Uterus (tissue), 2 donors: Measurements from ENCODE around the gene MED12.

Experiments
- POLR2A ChIP-seq, 2 donors: fragments of 450-650 bp; IDR thresholded peaks; one replicate each; pipeline ENCODE4 v1.6.1; 2016; ENCODE audit warnings: antibody characterized with exemption in 2 of 2, mild to moderate bottlenecking in 1 of 2, moderate library complexity in 1 of 2
- TF ChIP-seq, protein P1 (sequence below), 4 experiments: fragments of 200-600 bp in 2 of 4; fragments of 450-650 bp in 2 of 4; sonication (generic) in 2 of 4; IDR thresholded peaks; one replicate each; pipeline ENCODE4 v1.5.1; 2016 to 2019; ENCODE audit warnings: antibody characterized with exemption in 4 of 4, mild to moderate bottlenecking in 2 of 4, moderate library complexity in 1 of 4

DNA sequence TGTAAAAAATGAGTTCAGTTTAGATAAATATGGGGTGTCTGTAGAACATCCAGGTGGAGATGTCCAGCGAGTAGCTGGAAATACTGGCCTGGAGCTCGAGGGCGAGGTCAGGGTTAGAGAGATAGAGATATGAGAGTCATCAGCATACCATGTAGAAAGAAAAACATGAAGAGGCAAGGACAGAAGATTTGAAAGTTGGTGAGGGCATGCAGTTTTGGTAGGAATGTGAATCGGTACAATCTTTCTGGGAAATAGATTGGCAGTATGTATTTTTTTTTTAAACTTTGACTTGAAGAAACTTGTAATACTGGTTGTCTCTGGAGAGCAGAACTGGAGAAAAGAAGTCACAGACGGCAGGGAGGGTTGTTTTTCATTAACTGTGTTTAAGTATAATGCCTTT is 47.9 kb upstream of the MED12 start:
- TF ChIP-seq, protein P1, sequence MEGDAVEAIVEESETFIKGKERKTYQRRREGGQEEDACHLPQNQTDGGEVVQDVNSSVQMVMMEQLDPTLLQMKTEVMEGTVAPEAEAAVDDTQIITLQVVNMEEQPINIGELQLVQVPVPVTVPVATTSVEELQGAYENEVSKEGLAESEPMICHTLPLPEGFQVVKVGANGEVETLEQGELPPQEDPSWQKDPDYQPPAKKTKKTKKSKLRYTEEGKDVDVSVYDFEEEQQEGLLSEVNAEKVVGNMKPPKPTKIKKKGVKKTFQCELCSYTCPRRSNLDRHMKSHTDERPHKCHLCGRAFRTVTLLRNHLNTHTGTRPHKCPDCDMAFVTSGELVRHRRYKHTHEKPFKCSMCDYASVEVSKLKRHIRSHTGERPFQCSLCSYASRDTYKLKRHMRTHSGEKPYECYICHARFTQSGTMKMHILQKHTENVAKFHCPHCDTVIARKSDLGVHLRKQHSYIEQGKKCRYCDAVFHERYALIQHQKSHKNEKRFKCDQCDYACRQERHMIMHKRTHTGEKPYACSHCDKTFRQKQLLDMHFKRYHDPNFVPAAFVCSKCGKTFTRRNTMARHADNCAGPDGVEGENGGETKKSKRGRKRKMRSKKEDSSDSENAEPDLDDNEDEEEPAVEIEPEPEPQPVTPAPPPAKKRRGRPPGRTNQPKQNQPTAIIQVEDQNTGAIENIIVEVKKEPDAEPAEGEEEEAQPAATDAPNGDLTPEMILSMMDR (IDR thresholded peaks at IDR 0.05) = no peak
- no peak for TF ChIP-seq POLR2A (IDR thresholded peaks at IDR 0.05)
